H1 (cell line): ENCODE measurements around the gene IFRD1. TPM values are rescaled to one million over a fixed set of nuclear protein-coding genes. Genes with fewer than 3 reads are reported as not detected.

Source experiments
- CEBPB ChIP-seq: IDR thresholded peaks from 2 replicates; pipeline ENCODE4 v1.6.1; 2012; ENCODE audit warnings: low read depth, low read length
- EGR1 ChIP-seq: IDR thresholded peaks from 2 replicates; pipeline ENCODE4 v1.6.1; 2011; ENCODE audit warnings: low read depth, low read length, borderline replicate concordance
- GABPA ChIP-seq: IDR thresholded peaks from 2 replicates; pipeline ENCODE4 v1.6.1; 2011; ENCODE audit warnings: mild to moderate bottlenecking, low read length, moderate library complexity, borderline replicate concordance; ENCODE audit not compliant: insufficient read depth
- GTF2F1 ChIP-seq: IDR thresholded peaks from 2 replicates; pipeline ENCODE4 v1.6.1; 2012; ENCODE audit warnings: low read depth, low read length, improper control_type of control experiment, borderline replicate concordance
- HDAC6 ChIP-seq: IDR thresholded peaks from one replicate; pipeline ENCODE4 v1.7.1; 2012; ENCODE audit warnings: low read depth, mild to moderate bottlenecking, inconsistent platforms, low read length, moderate library complexity
- NRF1 ChIP-seq: IDR thresholded peaks from 2 replicates; pipeline ENCODE4 v1.6.1; 2011; ENCODE audit warnings: mild to moderate bottlenecking, low read depth, low read length, improper control_type of control experiment
- SIX5 ChIP-seq: IDR thresholded peaks from 2 replicates; pipeline ENCODE4 v1.6.1; 2011; ENCODE audit warnings: mild to moderate bottlenecking, low read depth, low read length
- SRF ChIP-seq: IDR thresholded peaks from 2 replicates; pipeline ENCODE4 v1.6.1; 2011; ENCODE audit warnings: mild to moderate bottlenecking, low read depth, low read length, moderate library complexity
- SUZ12 ChIP-seq: fragments of 200-600 bp; sonication (generic); IDR thresholded peaks from 2 replicates; pipeline ENCODE4 v1.6.1; 2012; ENCODE audit warnings: mild to moderate bottlenecking, inconsistent platforms, low read length, moderate library complexity, mixed read lengths
- TAF7 ChIP-seq: optimal IDR thresholded peaks from 2 replicates; pipeline ENCODE3; 2011; ENCODE audit warnings: low read depth, mild to moderate bottlenecking, inconsistent platforms, low read length, moderate library complexity, borderline replicate concordance
- polyA plus RNA-seq, 7 experiments: library from polyadenylated mRNA; depleted of rRNA in 3 of 7; stranded (reverse) in 5 of 7; unstranded in 2 of 7; fragments of >200 nt in 5 of 7; fragments of 200-250 nt in 2 of 7; gene quantifications; 1 replicate in 5 of 7; 2 replicates in 1 of 7; 4 replicates in 1 of 7; pipeline versions ENCODE4 v1.2.1 to v1.2.3, GENCODE V29; 2011 to 2013; ENCODE audit warnings: missing spikeins in 2 of 7, mixed read lengths in 2 of 7
- total RNA-seq: library from RNA; stranded (reverse); fragmentation: NEBNext Ultra II Directional; extraction: Animal tissue kit (Norgen Biotek cat#: 25700); gene quantifications from 2 replicates; pipeline ENCODE4 v1.2.1, GENCODE V29; 2021
- TF ChIP-seq, protein P1 (sequence below): fragments of 300-600 bp; sonication (generic); IDR thresholded peaks from 2 replicates; pipeline ENCODE4 v1.7.1; 2012; ENCODE audit warnings: low read length, moderate library complexity, mild to moderate bottlenecking, inconsistent platforms; ENCODE audit not compliant: insufficient replicate concordance

IFRD1 gene
- total and polyA plus RNA-seq, 2 of the 8 experiments (the other 6 are each of a cell fraction or from before 2014, with no cell fraction given), result 23.0 to 50.4 TPM

DNA sequence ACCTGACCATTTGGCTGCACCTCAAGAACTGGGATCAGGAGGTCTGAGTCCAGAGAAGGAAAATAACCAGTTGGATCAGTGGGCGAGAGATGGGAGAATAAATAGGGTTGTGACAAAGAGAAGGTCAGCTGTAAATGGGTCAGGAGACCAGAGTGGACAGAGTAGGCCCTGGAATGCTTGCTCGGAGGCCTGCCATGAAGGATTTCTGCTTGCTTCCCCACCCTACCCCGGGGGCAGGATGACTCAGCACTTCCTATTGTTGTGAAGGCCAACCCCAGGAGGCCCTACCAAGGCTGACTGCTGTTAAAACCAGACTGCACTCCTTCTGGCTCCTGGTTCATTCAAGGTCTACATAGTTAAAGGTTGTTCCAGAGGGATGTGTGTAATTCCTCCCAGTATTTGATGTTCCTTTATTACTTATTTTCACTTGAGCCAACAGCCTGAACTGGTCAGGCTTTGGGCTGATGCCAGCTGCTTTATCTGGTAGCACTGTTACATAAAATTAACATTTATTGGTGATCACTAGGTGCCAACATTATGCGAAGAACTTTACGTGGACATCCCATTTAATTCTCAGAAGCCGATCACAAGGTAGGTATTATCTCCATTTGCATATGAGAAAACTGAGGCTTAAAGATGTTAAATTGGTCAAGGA lies 27.3 kb upstream of the IFRD1 start (continued):
- TF ChIP-seq, protein P1, sequence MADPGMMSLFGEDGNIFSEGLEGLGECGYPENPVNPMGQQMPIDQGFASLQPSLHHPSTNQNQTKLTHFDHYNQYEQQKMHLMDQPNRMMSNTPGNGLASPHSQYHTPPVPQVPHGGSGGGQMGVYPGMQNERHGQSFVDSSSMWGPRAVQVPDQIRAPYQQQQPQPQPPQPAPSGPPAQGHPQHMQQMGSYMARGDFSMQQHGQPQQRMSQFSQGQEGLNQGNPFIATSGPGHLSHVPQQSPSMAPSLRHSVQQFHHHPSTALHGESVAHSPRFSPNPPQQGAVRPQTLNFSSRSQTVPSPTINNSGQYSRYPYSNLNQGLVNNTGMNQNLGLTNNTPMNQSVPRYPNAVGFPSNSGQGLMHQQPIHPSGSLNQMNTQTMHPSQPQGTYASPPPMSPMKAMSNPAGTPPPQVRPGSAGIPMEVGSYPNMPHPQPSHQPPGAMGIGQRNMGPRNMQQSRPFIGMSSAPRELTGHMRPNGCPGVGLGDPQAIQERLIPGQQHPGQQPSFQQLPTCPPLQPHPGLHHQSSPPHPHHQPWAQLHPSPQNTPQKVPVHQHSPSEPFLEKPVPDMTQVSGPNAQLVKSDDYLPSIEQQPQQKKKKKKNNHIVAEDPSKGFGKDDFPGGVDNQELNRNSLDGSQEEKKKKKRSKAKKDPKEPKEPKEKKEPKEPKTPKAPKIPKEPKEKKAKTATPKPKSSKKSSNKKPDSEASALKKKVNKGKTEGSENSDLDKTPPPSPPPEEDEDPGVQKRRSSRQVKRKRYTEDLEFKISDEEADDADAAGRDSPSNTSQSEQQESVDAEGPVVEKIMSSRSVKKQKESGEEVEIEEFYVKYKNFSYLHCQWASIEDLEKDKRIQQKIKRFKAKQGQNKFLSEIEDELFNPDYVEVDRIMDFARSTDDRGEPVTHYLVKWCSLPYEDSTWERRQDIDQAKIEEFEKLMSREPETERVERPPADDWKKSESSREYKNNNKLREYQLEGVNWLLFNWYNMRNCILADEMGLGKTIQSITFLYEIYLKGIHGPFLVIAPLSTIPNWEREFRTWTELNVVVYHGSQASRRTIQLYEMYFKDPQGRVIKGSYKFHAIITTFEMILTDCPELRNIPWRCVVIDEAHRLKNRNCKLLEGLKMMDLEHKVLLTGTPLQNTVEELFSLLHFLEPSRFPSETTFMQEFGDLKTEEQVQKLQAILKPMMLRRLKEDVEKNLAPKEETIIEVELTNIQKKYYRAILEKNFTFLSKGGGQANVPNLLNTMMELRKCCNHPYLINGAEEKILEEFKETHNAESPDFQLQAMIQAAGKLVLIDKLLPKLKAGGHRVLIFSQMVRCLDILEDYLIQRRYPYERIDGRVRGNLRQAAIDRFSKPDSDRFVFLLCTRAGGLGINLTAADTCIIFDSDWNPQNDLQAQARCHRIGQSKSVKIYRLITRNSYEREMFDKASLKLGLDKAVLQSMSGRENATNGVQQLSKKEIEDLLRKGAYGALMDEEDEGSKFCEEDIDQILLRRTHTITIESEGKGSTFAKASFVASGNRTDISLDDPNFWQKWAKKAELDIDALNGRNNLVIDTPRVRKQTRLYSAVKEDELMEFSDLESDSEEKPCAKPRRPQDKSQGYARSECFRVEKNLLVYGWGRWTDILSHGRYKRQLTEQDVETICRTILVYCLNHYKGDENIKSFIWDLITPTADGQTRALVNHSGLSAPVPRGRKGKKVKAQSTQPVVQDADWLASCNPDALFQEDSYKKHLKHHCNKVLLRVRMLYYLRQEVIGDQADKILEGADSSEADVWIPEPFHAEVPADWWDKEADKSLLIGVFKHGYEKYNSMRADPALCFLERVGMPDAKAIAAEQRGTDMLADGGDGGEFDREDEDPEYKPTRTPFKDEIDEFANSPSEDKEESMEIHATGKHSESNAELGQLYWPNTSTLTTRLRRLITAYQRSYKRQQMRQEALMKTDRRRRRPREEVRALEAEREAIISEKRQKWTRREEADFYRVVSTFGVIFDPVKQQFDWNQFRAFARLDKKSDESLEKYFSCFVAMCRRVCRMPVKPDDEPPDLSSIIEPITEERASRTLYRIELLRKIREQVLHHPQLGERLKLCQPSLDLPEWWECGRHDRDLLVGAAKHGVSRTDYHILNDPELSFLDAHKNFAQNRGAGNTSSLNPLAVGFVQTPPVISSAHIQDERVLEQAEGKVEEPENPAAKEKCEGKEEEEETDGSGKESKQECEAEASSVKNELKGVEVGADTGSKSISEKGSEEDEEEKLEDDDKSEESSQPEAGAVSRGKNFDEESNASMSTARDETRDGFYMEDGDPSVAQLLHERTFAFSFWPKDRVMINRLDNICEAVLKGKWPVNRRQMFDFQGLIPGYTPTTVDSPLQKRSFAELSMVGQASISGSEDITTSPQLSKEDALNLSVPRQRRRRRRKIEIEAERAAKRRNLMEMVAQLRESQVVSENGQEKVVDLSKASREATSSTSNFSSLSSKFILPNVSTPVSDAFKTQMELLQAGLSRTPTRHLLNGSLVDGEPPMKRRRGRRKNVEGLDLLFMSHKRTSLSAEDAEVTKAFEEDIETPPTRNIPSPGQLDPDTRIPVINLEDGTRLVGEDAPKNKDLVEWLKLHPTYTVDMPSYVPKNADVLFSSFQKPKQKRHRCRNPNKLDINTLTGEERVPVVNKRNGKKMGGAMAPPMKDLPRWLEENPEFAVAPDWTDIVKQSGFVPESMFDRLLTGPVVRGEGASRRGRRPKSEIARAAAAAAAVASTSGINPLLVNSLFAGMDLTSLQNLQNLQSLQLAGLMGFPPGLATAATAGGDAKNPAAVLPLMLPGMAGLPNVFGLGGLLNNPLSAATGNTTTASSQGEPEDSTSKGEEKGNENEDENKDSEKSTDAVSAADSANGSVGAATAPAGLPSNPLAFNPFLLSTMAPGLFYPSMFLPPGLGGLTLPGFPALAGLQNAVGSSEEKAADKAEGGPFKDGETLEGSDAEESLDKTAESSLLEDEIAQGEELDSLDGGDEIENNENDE, result no peak
- TF ChIP-seq GABPA (no peak), NRF1 (no peak), HDAC6 (no peak), CEBPB (no peak), GTF2F1 (no peak), EGR1 (no peak), SUZ12 (no peak), TAF7 (no peak), SIX5 (no peak), SRF (no peak)
